ENCODE measurements around the gene PPP3R1. TPM values are rescaled to one million over a fixed set of nuclear protein-coding genes. Genes with fewer than 3 reads are reported as not detected.
A peak's percentile ranks its signal among the peaks of the same experiment; 100 is the strongest.

PPP3R1 gene
- total and polyA plus RNA-seq, 9 of the 15 experiments (the other 6 are each of a cell fraction or from before 2014, with no cell fraction given): 3.7 to 70.0 (median 24.8) TPM

GRCh38 chr2:68291314-68291713, 39.0 kb upstream of the PPP3R1 start (continued):
- TF ChIP-seq ARID1B (IDR thresholded peaks at IDR 0.05) (peak; percentile 39; the same call in 1 of the 2 replicates), THRAP3 (IDR thresholded peaks at IDR 0.05; ENCODE audit: borderline replicate concordance) (no peak), TEAD2 (tag; IDR thresholded peaks at IDR 0.05) (no peak), ZEB2 (IDR thresholded peaks at IDR 0.05) (peak; percentile 94), HMGN3 (IDR thresholded peaks at IDR 0.05; ENCODE audit: borderline replicate concordance, extremely low read depth, insufficient read length, low read depth, low read length) (no peak), CTBP1 (IDR thresholded peaks at IDR 0.05; ENCODE audit: borderline replicate concordance) (peak; percentile 86; the same call in 1 of the 2 replicates), CBX8 (IDR thresholded peaks at IDR 0.05; ENCODE audit: borderline replicate concordance, extremely low read depth, low read depth, low read length, poor library complexity, severe bottlenecking) (no peak), CHD4 (IDR thresholded peaks at IDR 0.05; ENCODE audit: insufficient read depth, insufficient replicate concordance, low read depth, low read length, poor library complexity, severe bottlenecking) (no peak), HNRNPL (IDR thresholded peaks at IDR 0.05; ENCODE audit: low read depth, low read length) (no peak), RFX1 (IDR thresholded peaks at IDR 0.05) (no peak), HCFC1 (IDR thresholded peaks at IDR 0.05; ENCODE audit: low read depth, low read length) (no peak), KDM4B (IDR thresholded peaks at IDR 0.05; ENCODE audit: borderline replicate concordance in 2 of 2, low read depth in 1 of 2) (no peak)
- TF ChIP-seq, protein P1, sequence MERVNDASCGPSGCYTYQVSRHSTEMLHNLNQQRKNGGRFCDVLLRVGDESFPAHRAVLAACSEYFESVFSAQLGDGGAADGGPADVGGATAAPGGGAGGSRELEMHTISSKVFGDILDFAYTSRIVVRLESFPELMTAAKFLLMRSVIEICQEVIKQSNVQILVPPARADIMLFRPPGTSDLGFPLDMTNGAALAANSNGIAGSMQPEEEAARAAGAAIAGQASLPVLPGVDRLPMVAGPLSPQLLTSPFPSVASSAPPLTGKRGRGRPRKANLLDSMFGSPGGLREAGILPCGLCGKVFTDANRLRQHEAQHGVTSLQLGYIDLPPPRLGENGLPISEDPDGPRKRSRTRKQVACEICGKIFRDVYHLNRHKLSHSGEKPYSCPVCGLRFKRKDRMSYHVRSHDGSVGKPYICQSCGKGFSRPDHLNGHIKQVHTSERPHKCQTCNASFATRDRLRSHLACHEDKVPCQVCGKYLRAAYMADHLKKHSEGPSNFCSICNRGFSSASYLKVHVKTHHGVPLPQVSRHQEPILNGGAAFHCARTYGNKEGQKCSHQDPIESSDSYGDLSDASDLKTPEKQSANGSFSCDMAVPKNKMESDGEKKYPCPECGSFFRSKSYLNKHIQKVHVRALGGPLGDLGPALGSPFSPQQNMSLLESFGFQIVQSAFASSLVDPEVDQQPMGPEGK (CRISPR knock-in tag; IDR thresholded peaks at IDR 0.05; ENCODE audit: borderline replicate concordance): no peak
- TF ChIP-seq, protein P2, sequence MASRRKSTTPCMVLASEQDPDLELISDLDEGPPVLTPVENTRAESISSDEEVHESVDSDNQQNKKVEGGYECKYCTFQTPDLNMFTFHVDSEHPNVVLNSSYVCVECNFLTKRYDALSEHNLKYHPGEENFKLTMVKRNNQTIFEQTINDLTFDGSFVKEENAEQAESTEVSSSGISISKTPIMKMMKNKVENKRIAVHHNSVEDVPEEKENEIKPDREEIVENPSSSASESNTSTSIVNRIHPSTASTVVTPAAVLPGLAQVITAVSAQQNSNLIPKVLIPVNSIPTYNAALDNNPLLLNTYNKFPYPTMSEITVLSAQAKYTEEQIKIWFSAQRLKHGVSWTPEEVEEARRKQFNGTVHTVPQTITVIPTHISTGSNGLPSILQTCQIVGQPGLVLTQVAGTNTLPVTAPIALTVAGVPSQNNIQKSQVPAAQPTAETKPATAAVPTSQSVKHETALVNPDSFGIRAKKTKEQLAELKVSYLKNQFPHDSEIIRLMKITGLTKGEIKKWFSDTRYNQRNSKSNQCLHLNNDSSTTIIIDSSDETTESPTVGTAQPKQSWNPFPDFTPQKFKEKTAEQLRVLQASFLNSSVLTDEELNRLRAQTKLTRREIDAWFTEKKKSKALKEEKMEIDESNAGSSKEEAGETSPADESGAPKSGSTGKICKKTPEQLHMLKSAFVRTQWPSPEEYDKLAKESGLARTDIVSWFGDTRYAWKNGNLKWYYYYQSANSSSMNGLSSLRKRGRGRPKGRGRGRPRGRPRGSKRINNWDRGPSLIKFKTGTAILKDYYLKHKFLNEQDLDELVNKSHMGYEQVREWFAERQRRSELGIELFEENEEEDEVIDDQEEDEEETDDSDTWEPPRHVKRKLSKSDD (conservative IDR thresholded peaks at IDR 0.05; ENCODE audit: low read length): no peak
- TF ChIP-seq, protein P3, sequence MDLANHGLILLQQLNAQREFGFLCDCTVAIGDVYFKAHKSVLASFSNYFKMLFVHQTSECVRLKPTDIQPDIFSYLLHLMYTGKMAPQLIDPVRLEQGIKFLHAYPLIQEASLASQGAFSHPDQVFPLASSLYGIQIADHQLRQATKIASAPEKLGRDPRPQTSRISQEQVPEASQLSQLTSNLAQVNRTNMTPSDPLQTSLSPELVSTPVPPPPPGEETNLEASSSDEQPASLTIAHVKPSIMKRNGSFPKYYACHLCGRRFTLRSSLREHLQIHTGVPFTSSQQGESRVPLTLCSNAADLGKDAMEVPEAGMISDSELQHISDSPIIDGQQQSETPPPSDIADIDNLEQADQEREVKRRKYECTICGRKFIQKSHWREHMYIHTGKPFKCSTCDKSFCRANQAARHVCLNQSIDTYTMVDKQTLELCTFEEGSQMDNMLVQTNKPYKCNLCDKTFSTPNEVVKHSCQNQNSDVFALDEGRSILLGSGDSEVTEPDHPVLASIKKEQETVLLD (IDR thresholded peaks at IDR 0.05): no peak
- TF ChIP-seq, protein P4, sequence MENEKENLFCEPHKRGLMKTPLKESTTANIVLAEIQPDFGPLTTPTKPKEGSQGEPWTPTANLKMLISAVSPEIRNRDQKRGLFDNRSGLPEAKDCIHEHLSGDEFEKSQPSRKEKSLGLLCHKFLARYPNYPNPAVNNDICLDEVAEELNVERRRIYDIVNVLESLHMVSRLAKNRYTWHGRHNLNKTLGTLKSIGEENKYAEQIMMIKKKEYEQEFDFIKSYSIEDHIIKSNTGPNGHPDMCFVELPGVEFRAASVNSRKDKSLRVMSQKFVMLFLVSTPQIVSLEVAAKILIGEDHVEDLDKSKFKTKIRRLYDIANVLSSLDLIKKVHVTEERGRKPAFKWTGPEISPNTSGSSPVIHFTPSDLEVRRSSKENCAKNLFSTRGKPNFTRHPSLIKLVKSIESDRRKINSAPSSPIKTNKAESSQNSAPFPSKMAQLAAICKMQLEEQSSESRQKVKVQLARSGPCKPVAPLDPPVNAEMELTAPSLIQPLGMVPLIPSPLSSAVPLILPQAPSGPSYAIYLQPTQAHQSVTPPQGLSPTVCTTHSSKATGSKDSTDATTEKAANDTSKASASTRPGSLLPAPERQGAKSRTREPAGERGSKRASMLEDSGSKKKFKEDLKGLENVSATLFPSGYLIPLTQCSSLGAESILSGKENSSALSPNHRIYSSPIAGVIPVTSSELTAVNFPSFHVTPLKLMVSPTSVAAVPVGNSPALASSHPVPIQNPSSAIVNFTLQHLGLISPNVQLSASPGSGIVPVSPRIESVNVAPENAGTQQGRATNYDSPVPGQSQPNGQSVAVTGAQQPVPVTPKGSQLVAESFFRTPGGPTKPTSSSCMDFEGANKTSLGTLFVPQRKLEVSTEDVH (IDR thresholded peaks at IDR 0.05; ENCODE audit: low read depth, partially characterized antibody): no peak

Data from K562 (cell line).